SU-DHL-6 (cell line): ENCODE results near the gene CLNK.

Experiments
- H2AFZ ChIP-seq: fragments of 200-600 bp; sonication (generic); 2 replicates; pipeline ENCODE4 v1.6.1; 2014; ENCODE audit warnings: low read depth, mild to moderate bottlenecking, moderate library complexity, mixed read lengths, antibody characterized with exemption, low read length; ENCODE audit not compliant: severe bottlenecking
- H3F3A ChIP-seq: fragments of 200-600 bp; shearing (Covaris generic); 2 replicates; pipeline ENCODE4 v1.6.0; 2016; ENCODE audit warnings: antibody characterized with exemption, mild to moderate bottlenecking; ENCODE audit not compliant: insufficient read depth
- H3K27ac ChIP-seq: fragments of 200-600 bp; sonication (generic); 2 replicates; pipeline ENCODE4 v1.5.1; 2016; ENCODE audit warnings: low read depth, mild to moderate bottlenecking, low read length, moderate library complexity, mixed read lengths
- H3K27me3 ChIP-seq: fragments of 200-600 bp; sonication (generic), shearing (Covaris generic); 2 replicates; pipeline ENCODE4 v1.6.0; 2014; ENCODE audit warnings: mild to moderate bottlenecking, low read length
- H3K36me3 ChIP-seq: fragments of 200-600 bp; sonication (generic); 2 replicates; pipeline ENCODE4 v1.6.1; 2014; ENCODE audit warnings: mild to moderate bottlenecking, low read length, mixed read lengths
- H3K4me2 ChIP-seq: fragments of 300-600, 200-600 bp; shearing (Covaris generic), sonication (generic); 2 replicates; pipeline ENCODE4 v1.6.0; 2014; ENCODE audit warnings: low read length, low read depth, mild to moderate bottlenecking; ENCODE audit not compliant: poor library complexity, severe bottlenecking
- H3K4me3 ChIP-seq: fragments of 200-600 bp; sonication (generic); 2 replicates; pipeline ENCODE4 v1.5.1; 2014; ENCODE audit warnings: antibody characterized with exemption, low read length, mild to moderate bottlenecking, mixed read lengths; ENCODE audit not compliant: insufficient read depth, poor library complexity, severe bottlenecking
- H3K79me2 ChIP-seq: fragments of 200-600 bp; sonication (generic); 2 replicates; pipeline ENCODE4 v1.6.1; 2014; ENCODE audit warnings: mild to moderate bottlenecking, low read length, moderate library complexity; ENCODE audit not compliant: insufficient read depth
- H3K9ac ChIP-seq: fragments of 200-600 bp; sonication (generic); 2 replicates; pipeline ENCODE4 v1.7.0; 2014; ENCODE audit warnings: mild to moderate bottlenecking, low read length
- H3K9me2 ChIP-seq: fragments of 200-600 bp; sonication (generic); replicated peaks from 2 replicates; pipeline ENCODE4 v1.6.1; 2014; ENCODE audit warnings: low read length; ENCODE audit not compliant: insufficient read depth
- H3K9me3 ChIP-seq: fragments of 200-600 bp; sonication (generic); 2 replicates; pipeline ENCODE4 v1.6.1; 2014; ENCODE audit warnings: low read length, mixed read lengths; ENCODE audit not compliant: insufficient read depth
- H4K20me1 ChIP-seq: fragments of 200-600 bp; sonication (generic); 2 replicates; pipeline ENCODE4 v1.6.1; 2014; ENCODE audit warnings: low read depth, mild to moderate bottlenecking, antibody characterized with exemption, low read length, moderate library complexity, mixed read lengths
- EZH2phosphoT487 ChIP-seq: fragments of 200-600 bp; sonication (generic), shearing (Covaris generic); conservative IDR thresholded peaks from 2 replicates; pipeline ENCODE4 v1.6.1; 2018; ENCODE audit warnings: mild to moderate bottlenecking, antibody characterized with exemption, low read length, moderate library complexity, mixed read lengths
- TF ChIP-seq, protein P1 (sequence below): fragments of 200-600 bp; sonication (generic); IDR thresholded peaks from one replicate; pipeline ENCODE4 v1.5.1; 2017; ENCODE audit warnings: antibody characterized with exemption, mild to moderate bottlenecking, low read length, moderate library complexity; ENCODE audit not compliant: insufficient read depth, poor library complexity, severe bottlenecking

Gene CLNK

DNA sequence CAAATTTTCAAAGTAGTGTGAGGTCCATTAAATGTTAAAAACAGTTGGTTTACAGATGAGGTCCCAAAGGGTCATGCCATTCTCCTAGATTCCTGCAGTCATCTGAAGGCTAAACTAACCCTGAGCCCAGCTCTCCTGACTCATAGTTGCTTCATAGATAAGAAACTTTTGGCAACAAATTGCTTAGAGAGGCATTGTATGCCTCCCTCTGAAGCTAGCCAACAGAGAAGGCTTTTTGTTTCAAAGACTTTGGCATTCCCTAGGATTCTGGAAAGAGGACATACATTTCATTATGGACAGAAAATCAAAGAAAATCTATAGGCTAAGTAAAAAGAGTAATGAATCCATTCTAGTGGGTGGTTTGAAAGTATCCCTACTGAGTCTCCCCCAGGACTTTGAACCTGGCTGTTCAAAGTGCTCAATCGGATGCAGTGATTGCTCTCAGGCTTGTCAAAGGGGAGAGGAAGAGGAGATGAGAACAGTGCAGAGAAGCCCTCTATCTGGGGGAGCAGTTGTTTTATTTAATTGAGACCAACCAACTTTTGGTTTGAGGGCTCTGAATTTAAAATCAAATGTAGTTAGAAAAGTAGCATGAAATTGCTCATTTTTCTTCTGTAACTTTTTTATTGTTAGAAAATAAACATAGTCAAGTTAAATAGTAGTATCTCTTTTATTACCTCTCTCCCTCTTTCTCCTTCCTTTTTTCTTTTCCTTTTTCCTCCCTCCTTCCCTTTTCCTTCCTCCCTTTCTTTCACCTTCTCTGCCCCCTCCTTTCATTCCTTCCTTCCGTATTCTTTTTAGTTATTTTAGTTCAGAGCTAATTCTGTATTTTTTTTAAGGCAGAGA is 155.1 kb downstream of the CLNK start:
- H3K9ac ChIP-seq: no peak overlapping the region
- no peaks in the 10 kb centered on the region for H3F3A ChIP-seq
- H3K79me2 ChIP-seq: no peaks in the 10 kb centered on the region
- no peak overlapping the region for H3K4me2 ChIP-seq
- no peaks in the 10 kb centered on the region for H3K9me3 ChIP-seq
- no peaks in the 10 kb centered on the region for H3K36me3 ChIP-seq
- no peak overlapping the region for H3K4me3 ChIP-seq
- H4K20me1 ChIP-seq: no peaks in the 10 kb centered on the region
- H3K27ac ChIP-seq: no peak overlapping the region
- H3K9me2 ChIP-seq: no peaks in the 10 kb centered on the region
- H3K27me3 ChIP-seq: no peaks in the 10 kb centered on the region
- TF ChIP-seq, protein P1, sequence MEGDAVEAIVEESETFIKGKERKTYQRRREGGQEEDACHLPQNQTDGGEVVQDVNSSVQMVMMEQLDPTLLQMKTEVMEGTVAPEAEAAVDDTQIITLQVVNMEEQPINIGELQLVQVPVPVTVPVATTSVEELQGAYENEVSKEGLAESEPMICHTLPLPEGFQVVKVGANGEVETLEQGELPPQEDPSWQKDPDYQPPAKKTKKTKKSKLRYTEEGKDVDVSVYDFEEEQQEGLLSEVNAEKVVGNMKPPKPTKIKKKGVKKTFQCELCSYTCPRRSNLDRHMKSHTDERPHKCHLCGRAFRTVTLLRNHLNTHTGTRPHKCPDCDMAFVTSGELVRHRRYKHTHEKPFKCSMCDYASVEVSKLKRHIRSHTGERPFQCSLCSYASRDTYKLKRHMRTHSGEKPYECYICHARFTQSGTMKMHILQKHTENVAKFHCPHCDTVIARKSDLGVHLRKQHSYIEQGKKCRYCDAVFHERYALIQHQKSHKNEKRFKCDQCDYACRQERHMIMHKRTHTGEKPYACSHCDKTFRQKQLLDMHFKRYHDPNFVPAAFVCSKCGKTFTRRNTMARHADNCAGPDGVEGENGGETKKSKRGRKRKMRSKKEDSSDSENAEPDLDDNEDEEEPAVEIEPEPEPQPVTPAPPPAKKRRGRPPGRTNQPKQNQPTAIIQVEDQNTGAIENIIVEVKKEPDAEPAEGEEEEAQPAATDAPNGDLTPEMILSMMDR: no peak
- no peak for TF ChIP-seq EZH2phosphoT487
- no peak overlapping the region for H2AFZ ChIP-seq

DNA sequence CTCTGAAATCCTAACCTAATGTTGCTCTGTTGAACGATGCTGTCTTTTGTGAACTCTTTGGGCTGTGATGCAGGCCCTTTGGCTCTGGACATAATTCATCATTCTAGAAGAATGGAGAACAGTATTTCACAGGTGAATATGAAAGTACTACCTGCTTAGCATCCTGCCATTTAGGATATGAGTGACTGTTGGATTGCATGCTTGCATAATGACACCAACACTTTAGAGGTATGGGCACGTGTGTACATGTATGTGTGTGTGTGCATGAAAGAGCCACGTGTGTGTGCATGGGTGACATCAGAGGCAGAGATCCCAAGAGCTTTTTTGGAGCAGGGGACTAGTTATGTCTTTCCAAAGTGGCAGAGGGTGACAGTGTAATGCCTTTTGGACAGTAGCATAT is 157.1 kb downstream of the CLNK start:
- no peak overlapping the region for H3K4me2 ChIP-seq
- no peak overlapping the region for H3K4me3 ChIP-seq
- H4K20me1 ChIP-seq: no peaks in the 10 kb centered on the region
- no peaks in the 10 kb centered on the region for H3K27me3 ChIP-seq
- no peaks in the 10 kb centered on the region for H3K36me3 ChIP-seq
- H3K27ac ChIP-seq: no peak overlapping the region
- no peak overlapping the region for H3K9ac ChIP-seq
- H3K9me2 ChIP-seq: no peaks in the 10 kb centered on the region
- no peaks in the 10 kb centered on the region for H3F3A ChIP-seq
- H2AFZ ChIP-seq: no peak overlapping the region
- no peaks in the 10 kb centered on the region for H3K79me2 ChIP-seq
- TF ChIP-seq, protein P1: no peak
- no peak for TF ChIP-seq EZH2phosphoT487
- H3K9me3 ChIP-seq: no peaks in the 10 kb centered on the region

DNA sequence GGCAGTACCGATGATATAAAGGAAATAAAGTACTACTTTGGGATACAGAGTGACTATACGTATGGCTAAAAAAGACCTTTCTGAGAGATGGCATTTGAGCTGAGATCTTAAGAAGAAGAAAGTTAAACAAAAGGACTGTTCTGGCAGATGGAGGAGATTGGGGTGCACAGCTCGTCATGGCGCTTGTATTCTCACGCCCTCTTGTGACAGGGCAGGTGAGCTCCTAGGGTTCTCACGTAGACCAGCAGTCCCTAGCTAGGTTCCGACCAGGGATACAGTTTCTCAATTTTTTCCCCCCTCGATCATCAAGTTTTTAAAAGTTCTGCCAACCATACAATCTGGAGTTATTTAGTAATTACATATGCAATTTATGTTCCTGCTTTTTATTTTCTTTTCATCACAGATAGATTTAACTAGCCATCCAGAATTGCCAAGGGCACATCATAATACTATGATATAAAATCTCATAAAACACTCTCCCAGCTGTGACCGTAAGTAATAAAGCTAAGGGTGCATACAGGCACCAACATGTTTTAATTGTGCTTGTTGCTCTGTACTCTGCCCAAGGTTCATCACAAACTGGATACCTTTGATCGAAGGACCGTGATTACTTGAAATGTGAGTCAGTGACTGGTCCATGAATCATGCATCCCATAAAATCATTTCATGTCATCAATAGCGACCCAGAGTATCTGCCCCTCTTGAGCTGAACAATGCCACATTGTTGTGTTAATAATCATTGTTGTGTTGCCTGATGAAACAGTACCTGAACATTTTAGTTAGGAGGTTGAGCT is 157.9 kb downstream of the CLNK start:
- no peak for TF ChIP-seq EZH2phosphoT487
- TF ChIP-seq, protein P1: no peak
- no peaks in the 10 kb centered on the region for H3F3A ChIP-seq
- H3K27ac ChIP-seq: no peak overlapping the region
- no peak overlapping the region for H3K4me2 ChIP-seq
- no peaks in the 10 kb centered on the region for H3K27me3 ChIP-seq
- no peaks in the 10 kb centered on the region for H4K20me1 ChIP-seq
- no peak overlapping the region for H3K9ac ChIP-seq
- H2AFZ ChIP-seq: no peak overlapping the region
- no peaks in the 10 kb centered on the region for H3K36me3 ChIP-seq
- H3K9me2 ChIP-seq: no peaks in the 10 kb centered on the region
- H3K9me3 ChIP-seq: no peaks in the 10 kb centered on the region
- H3K79me2 ChIP-seq: no peaks in the 10 kb centered on the region
- H3K4me3 ChIP-seq: no peak overlapping the region
